GM23338 (cell line): ENCODE measurements around the gene RCAN1. TPM values are rescaled to one million over a fixed set of nuclear protein-coding genes. Genes with fewer than 3 reads are reported as not detected.

Source experiments
- ATAC-seq: fragments of 200-7000 bp; cut with Tn5 transposase; 3 replicates; pipeline ENCODE4 v1.9.1; 2020
- DNase-seq: peaks from one replicate; pipeline ENCODE4 v3.0.0-alpha.2; 2015; ENCODE audit warnings: low spot score
- H2AFZ ChIP-seq: fragments of 200-600 bp; sonication (generic); 2 replicates; pipeline ENCODE4 v1.8.0; 2016; ENCODE audit warnings: antibody characterized with exemption, mild to moderate bottlenecking, moderate library complexity
- H3F3A ChIP-seq: fragments of 200-600 bp; sonication (generic); replicated peaks from 2 replicates; pipeline ENCODE4 v1.8.0; 2017; ENCODE audit warnings: antibody characterized with exemption, mixed run types, low read depth
- H3K27ac ChIP-seq: fragments of 200-600 bp; sonication (generic); 2 replicates; pipeline ENCODE4 v1.6.1; 2016; ENCODE audit warnings: low read depth
- H3K27me3 ChIP-seq: fragments of 200-600 bp; sonication (generic); 2 replicates; pipeline ENCODE4 v1.8.0; 2016; ENCODE audit warnings: mild to moderate bottlenecking, mixed run types, moderate library complexity; ENCODE audit not compliant: insufficient read depth
- H3K36me3 ChIP-seq: fragments of 200-600 bp; sonication (generic); 2 replicates; pipeline ENCODE4 v1.8.0; 2016; ENCODE audit warnings: mild to moderate bottlenecking; ENCODE audit not compliant: insufficient read depth
- H3K4me1 ChIP-seq: fragments of 200-600 bp; sonication (generic); 2 replicates; pipeline ENCODE4 v1.8.0; 2016; ENCODE audit warnings: mild to moderate bottlenecking, moderate library complexity; ENCODE audit not compliant: insufficient read depth
- H3K4me2 ChIP-seq: fragments of 200-600 bp; sonication (generic); 2 replicates; pipeline ENCODE4 v1.7.1; 2017; ENCODE audit warnings: mixed run types
- H3K4me3 ChIP-seq: fragments of 200-600 bp; sonication (generic); 2 replicates; pipeline ENCODE4 v1.6.1; 2016; ENCODE audit warnings: mixed run types
- H3K79me2 ChIP-seq: fragments of 200-600 bp; sonication (generic); replicated peaks from 2 replicates; pipeline ENCODE4 v1.8.0; 2017; ENCODE audit warnings: mild to moderate bottlenecking; ENCODE audit not compliant: insufficient read depth
- H3K9me2 ChIP-seq: fragments of 200-600 bp; sonication (generic); 2 replicates; pipeline ENCODE4 v1.8.0; 2017; ENCODE audit not compliant: insufficient read depth
- H4K20me1 ChIP-seq: fragments of 200-600 bp; sonication (generic); replicated peaks from 2 replicates; pipeline ENCODE4 v1.8.0; 2017; ENCODE audit warnings: mild to moderate bottlenecking; ENCODE audit not compliant: insufficient read depth
- H3K27ac Mint-ChIP-seq: 2 replicates; pipeline ENCODE4 v1.8.0; 2020; ENCODE audit warnings: inconsistent platforms, mild to moderate bottlenecking, moderate library complexity, mixed read lengths
- H3K27me3 Mint-ChIP-seq: 3 replicates; pipeline ENCODE4 v1.8.0; 2022; ENCODE audit warnings: low read depth, mild to moderate bottlenecking, moderate library complexity, mixed read lengths, inconsistent platforms; ENCODE audit not compliant: insufficient read depth, poor library complexity
- H3K36me3 Mint-ChIP-seq: 3 replicates; pipeline ENCODE4 v1.8.0; 2021; ENCODE audit warnings: low read depth, mild to moderate bottlenecking, inconsistent platforms, moderate library complexity, mixed read lengths
- H3K4me1 Mint-ChIP-seq: 3 replicates; pipeline ENCODE4 v1.8.0; 2020; ENCODE audit warnings: mild to moderate bottlenecking, inconsistent platforms, mixed read lengths
- H3K4me3 Mint-ChIP-seq: 3 replicates; pipeline ENCODE4 v1.8.0; 2021; ENCODE audit warnings: moderate library complexity, mild to moderate bottlenecking, inconsistent platforms, mixed read lengths
- H3K9me3 Mint-ChIP-seq: 3 replicates; pipeline ENCODE4 v1.8.0; 2020; ENCODE audit warnings: moderate library complexity, mild to moderate bottlenecking, inconsistent platforms, mixed read lengths
- CREB1 ChIP-seq: fragments of 250-450 bp; sonication (Bioruptor Pico); IDR thresholded peaks from 2 replicates; pipeline ENCODE4 v1.5.0; 2020; ENCODE audit warnings: low read depth, mild to moderate bottlenecking, moderate library complexity
- EZH2 ChIP-seq: fragments of 200-600 bp; sonication (generic); IDR thresholded peaks from one replicate; pipeline ENCODE4 v1.8.0; 2017; ENCODE audit warnings: antibody characterized with exemption, mild to moderate bottlenecking, low read depth; ENCODE audit not compliant: unreplicated experiment
- EZH2phosphoT487 ChIP-seq: fragments of 200-600 bp; sonication (generic); IDR thresholded peaks from one replicate; pipeline ENCODE4 v1.8.1; 2018; ENCODE audit warnings: antibody characterized with exemption; ENCODE audit not compliant: unreplicated experiment
- JUNB ChIP-seq: IDR thresholded peaks from one replicate; pipeline ENCODE4 v1.6.1; 2016; ENCODE audit warnings: antibody characterized with exemption; ENCODE audit not compliant: unreplicated experiment
- NANOG ChIP-seq: IDR thresholded peaks from 2 replicates; pipeline ENCODE4 v1.6.1; 2016; ENCODE audit warnings: antibody characterized with exemption, borderline replicate concordance
- POLR2AphosphoS5 ChIP-seq: IDR thresholded peaks from 2 replicates; pipeline ENCODE4 v1.6.1; 2016; ENCODE audit warnings: antibody characterized with exemption, low read depth
- STAT1 ChIP-seq: IDR thresholded peaks from one replicate; pipeline ENCODE4 v1.6.1; 2016; ENCODE audit warnings: antibody characterized with exemption; ENCODE audit not compliant: unreplicated experiment
- ZNF114 ChIP-seq: fragments of 250-450 bp; sonication (Bioruptor Pico); IDR thresholded peaks from 2 replicates; pipeline ENCODE4 v1.5.0; 2020; ENCODE audit warnings: mild to moderate bottlenecking, moderate library complexity
- ZNF331 ChIP-seq: fragments of 250-450 bp; sonication (Bioruptor Pico); IDR thresholded peaks from 2 replicates; pipeline ENCODE4 v1.5.0; 2020; ENCODE audit warnings: low read depth, mild to moderate bottlenecking, moderate library complexity
- polyA plus RNA-seq: library from polyadenylated mRNA; unstranded; fragments of >200 nt; fragmentation: Nextera tagmentation; extraction: Ambion mirVana; gene quantifications from 2 replicates; pipeline ENCODE4 v1.2.1, GENCODE V29; 2016
- total RNA-seq: library from RNA; depleted of rRNA; stranded (reverse); fragments of >200 nt; shearing (Covaris generic); gene quantifications from 2 replicates; pipeline ENCODE4 v1.2.3, GENCODE V29; 2014
- TF ChIP-seq, protein P1 (sequence below): IDR thresholded peaks from 2 replicates; pipeline ENCODE4 v1.6.1; 2016; ENCODE audit warnings: antibody characterized with exemption
- TF ChIP-seq, protein P2 (sequence below): IDR thresholded peaks from one replicate; pipeline ENCODE4 v1.6.1; 2018; ENCODE audit warnings: antibody characterized with exemption; ENCODE audit not compliant: unreplicated experiment
- TF ChIP-seq, protein P3 (sequence below): fragments of 250-450 bp; sonication (Bioruptor Pico); IDR thresholded peaks from 2 replicates; pipeline ENCODE4 v1.5.0; 2020; ENCODE audit warnings: mild to moderate bottlenecking, moderate library complexity
- TF ChIP-seq, protein P4 (sequence below), 2 experiments: fragments of 200-600 bp in 1 of 2; sonication (generic) in 1 of 2; conservative IDR thresholded peaks; 2 replicates each; pipeline versions ENCODE4 v1.5.1 to v1.6.1; 2016 to 2017; ENCODE audit warnings: antibody characterized with exemption in 2 of 2, low read depth in 2 of 2, mild to moderate bottlenecking in 2 of 2, moderate library complexity in 1 of 2

The RCAN1 gene
- total and polyA plus RNA-seq, 2 experiments from 2014 or later: 3.7 to 5.2 TPM

DNA sequence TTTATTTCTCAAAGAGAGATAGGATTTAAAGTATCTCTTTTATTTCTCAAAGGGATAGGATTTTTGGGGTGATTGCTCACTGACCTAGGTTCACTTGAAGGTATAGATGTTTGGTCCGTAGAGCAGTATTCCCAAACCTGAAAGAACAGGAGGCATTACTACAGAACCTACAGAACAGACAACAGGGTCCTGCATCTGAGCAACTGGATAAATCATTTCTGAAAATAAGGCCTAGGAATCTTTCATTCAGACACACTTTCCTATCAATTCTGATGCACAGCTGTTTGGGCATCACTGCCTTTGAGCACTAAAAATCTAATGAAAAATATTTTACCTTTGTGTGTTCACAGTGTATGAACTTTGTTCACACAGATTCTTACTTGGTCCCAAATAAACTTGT, 36.7 kb upstream of the RCAN1 start:
- no peak overlapping the region for H3K4me3 ChIP-seq
- H3F3A ChIP-seq: no peaks in the 10 kb centered on the region
- DNase-seq (no peak), ATAC-seq (no peak)
- no peak overlapping the region for H3K4me3 Mint-ChIP-seq
- peaks cover 5% of the 10 kb centered on the region; the same call in 2 of the 3 replicates for H3K9me3 Mint-ChIP-seq
- no peaks in the 10 kb centered on the region for H3K4me1 ChIP-seq
- no peaks in the 10 kb centered on the region for H3K4me1 Mint-ChIP-seq
- H3K27ac ChIP-seq: no peak overlapping the region
- H3K9me2 ChIP-seq: no peaks in the 10 kb centered on the region; the same call in 1 of the 2 replicates
- no peak for TF ChIP-seq NANOG
- TF ChIP-seq POLR2AphosphoS5: no peak
- TF ChIP-seq, protein P1, sequence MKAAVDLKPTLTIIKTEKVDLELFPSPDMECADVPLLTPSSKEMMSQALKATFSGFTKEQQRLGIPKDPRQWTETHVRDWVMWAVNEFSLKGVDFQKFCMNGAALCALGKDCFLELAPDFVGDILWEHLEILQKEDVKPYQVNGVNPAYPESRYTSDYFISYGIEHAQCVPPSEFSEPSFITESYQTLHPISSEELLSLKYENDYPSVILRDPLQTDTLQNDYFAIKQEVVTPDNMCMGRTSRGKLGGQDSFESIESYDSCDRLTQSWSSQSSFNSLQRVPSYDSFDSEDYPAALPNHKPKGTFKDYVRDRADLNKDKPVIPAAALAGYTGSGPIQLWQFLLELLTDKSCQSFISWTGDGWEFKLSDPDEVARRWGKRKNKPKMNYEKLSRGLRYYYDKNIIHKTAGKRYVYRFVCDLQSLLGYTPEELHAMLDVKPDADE: no peak
- TF ChIP-seq EZH2: no peak
- no peak for TF ChIP-seq CREB1 (CRISPR knock-in tag)
- TF ChIP-seq JUNB: no peak
- TF ChIP-seq, protein P2, sequence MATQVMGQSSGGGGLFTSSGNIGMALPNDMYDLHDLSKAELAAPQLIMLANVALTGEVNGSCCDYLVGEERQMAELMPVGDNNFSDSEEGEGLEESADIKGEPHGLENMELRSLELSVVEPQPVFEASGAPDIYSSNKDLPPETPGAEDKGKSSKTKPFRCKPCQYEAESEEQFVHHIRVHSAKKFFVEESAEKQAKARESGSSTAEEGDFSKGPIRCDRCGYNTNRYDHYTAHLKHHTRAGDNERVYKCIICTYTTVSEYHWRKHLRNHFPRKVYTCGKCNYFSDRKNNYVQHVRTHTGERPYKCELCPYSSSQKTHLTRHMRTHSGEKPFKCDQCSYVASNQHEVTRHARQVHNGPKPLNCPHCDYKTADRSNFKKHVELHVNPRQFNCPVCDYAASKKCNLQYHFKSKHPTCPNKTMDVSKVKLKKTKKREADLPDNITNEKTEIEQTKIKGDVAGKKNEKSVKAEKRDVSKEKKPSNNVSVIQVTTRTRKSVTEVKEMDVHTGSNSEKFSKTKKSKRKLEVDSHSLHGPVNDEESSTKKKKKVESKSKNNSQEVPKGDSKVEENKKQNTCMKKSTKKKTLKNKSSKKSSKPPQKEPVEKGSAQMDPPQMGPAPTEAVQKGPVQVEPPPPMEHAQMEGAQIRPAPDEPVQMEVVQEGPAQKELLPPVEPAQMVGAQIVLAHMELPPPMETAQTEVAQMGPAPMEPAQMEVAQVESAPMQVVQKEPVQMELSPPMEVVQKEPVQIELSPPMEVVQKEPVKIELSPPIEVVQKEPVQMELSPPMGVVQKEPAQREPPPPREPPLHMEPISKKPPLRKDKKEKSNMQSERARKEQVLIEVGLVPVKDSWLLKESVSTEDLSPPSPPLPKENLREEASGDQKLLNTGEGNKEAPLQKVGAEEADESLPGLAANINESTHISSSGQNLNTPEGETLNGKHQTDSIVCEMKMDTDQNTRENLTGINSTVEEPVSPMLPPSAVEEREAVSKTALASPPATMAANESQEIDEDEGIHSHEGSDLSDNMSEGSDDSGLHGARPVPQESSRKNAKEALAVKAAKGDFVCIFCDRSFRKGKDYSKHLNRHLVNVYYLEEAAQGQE: no peak
- no peak for TF ChIP-seq STAT1
- no peak for TF ChIP-seq ZNF331 (CRISPR knock-in tag)
- TF ChIP-seq ZNF114 (CRISPR knock-in tag): no peak
- TF ChIP-seq, protein P3, sequence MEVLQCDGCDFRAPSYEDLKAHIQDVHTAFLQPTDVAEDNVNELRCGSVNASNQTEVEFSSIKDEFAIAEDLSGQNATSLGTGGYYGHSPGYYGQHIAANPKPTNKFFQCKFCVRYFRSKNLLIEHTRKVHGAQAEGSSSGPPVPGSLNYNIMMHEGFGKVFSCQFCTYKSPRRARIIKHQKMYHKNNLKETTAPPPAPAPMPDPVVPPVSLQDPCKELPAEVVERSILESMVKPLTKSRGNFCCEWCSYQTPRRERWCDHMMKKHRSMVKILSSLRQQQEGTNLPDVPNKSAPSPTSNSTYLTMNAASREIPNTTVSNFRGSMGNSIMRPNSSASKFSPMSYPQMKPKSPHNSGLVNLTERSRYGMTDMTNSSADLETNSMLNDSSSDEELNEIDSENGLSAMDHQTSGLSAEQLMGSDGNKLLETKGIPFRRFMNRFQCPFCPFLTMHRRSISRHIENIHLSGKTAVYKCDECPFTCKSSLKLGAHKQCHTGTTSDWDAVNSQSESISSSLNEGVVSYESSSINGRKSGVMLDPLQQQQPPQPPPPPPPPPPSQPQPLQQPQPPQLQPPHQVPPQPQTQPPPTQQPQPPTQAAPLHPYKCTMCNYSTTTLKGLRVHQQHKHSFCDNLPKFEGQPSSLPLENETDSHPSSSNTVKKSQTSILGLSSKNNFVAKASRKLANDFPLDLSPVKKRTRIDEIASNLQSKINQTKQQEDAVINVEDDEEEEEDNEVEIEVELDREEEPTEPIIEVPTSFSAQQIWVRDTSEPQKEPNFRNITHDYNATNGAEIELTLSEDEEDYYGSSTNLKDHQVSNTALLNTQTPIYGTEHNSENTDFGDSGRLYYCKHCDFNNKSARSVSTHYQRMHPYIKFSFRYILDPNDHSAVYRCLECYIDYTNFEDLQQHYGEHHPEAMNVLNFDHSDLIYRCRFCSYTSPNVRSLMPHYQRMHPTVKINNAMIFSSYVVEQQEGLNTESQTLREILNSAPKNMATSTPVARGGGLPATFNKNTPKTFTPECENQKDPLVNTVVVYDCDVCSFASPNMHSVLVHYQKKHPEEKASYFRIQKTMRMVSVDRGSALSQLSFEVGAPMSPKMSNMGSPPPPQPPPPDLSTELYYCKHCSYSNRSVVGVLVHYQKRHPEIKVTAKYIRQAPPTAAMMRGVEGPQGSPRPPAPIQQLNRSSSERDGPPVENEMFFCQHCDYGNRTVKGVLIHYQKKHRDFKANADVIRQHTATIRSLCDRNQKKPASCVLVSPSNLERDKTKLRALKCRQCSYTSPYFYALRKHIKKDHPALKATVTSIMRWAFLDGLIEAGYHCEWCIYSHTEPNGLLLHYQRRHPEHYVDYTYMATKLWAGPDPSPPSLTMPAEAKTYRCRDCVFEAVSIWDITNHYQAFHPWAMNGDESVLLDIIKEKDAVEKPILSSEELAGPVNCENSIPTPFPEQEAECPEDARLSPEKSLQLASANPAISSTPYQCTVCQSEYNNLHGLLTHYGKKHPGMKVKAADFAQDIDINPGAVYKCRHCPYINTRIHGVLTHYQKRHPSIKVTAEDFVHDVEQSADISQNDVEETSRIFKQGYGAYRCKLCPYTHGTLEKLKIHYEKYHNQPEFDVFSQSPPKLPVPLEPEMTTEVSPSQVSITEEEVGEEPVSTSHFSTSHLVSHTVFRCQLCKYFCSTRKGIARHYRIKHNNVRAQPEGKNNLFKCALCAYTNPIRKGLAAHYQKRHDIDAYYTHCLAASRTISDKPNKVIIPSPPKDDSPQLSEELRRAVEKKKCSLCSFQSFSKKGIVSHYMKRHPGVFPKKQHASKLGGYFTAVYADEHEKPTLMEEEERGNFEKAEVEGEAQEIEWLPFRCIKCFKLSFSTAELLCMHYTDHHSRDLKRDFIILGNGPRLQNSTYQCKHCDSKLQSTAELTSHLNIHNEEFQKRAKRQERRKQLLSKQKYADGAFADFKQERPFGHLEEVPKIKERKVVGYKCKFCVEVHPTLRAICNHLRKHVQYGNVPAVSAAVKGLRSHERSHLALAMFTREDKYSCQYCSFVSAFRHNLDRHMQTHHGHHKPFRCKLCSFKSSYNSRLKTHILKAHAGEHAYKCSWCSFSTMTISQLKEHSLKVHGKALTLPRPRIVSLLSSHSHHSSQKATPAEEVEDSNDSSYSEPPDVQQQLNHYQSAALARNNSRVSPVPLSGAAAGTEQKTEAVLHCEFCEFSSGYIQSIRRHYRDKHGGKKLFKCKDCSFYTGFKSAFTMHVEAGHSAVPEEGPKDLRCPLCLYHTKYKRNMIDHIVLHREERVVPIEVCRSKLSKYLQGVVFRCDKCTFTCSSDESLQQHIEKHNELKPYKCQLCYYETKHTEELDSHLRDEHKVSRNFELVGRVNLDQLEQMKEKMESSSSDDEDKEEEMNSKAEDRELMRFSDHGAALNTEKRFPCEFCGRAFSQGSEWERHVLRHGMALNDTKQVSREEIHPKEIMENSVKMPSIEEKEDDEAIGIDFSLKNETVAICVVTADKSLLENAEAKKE (CRISPR knock-in tag): no peak
- no peak for TF ChIP-seq EZH2phosphoT487
- TF ChIP-seq, protein P4, sequence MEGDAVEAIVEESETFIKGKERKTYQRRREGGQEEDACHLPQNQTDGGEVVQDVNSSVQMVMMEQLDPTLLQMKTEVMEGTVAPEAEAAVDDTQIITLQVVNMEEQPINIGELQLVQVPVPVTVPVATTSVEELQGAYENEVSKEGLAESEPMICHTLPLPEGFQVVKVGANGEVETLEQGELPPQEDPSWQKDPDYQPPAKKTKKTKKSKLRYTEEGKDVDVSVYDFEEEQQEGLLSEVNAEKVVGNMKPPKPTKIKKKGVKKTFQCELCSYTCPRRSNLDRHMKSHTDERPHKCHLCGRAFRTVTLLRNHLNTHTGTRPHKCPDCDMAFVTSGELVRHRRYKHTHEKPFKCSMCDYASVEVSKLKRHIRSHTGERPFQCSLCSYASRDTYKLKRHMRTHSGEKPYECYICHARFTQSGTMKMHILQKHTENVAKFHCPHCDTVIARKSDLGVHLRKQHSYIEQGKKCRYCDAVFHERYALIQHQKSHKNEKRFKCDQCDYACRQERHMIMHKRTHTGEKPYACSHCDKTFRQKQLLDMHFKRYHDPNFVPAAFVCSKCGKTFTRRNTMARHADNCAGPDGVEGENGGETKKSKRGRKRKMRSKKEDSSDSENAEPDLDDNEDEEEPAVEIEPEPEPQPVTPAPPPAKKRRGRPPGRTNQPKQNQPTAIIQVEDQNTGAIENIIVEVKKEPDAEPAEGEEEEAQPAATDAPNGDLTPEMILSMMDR (conservative IDR thresholded peaks at IDR 0.05; ENCODE audit: low read depth in 2 of 2): no peak
- H3K36me3 Mint-ChIP-seq: no peaks in the 10 kb centered on the region; the same call in 2 of the 3 replicates
- H3K27me3 Mint-ChIP-seq: peaks cover 5% of the 10 kb centered on the region
- no peaks in the 10 kb centered on the region for H4K20me1 ChIP-seq
- H2AFZ ChIP-seq: no peak overlapping the region
- H3K27ac Mint-ChIP-seq: no peak overlapping the region
- no peaks in the 10 kb centered on the region for H3K27me3 ChIP-seq
- no peaks in the 10 kb centered on the region for H3K79me2 ChIP-seq
- H3K36me3 ChIP-seq: no peaks in the 10 kb centered on the region
- no peak overlapping the region for H3K4me2 ChIP-seq
